ENCODE measurements around the gene SLC16A12. TPM values are rescaled to one million over a fixed set of nuclear protein-coding genes. Genes with fewer than 3 reads are reported as not detected.

SLC16A12 gene
- total RNA-seq, 1 experiment from 2014 or later = 0.77 TPM

- no peak overlapping the region for H4K5ac ChIP-seq (ENCODE audit: insufficient read length, low read depth, low read length)
These were observed 83.2 kb downstream of the SLC16A12 start for GRCh38 chr10:89452193-89452592.

More at GRCh38 chr10:89452193-89452592, 83.2 kb downstream of the SLC16A12 start:
- H3K36me3 Mint-ChIP-seq (ENCODE audit: insufficient read depth in 1 of 3, low read depth in 3 of 3) = no peaks in the 10 kb centered on the region; a peak in 1 of 7 replicates
- Histone ChIP-seq H3K9ac (ENCODE audit: extremely low read depth, insufficient read length, low read length) (no peak overlapping the region), H3K79me2 (ENCODE audit: insufficient read depth, low read length) (no peaks in the 10 kb centered on the region), H3K27me3 (ENCODE audit: insufficient read depth, low read length) (no peaks in the 10 kb centered on the region), H2BK5ac (ENCODE audit: insufficient read length, low read length) (no peak overlapping the region), H3K56ac (ENCODE audit: insufficient read length, low read depth, low read length) (no peak overlapping the region), H4K8ac (replicated peaks; ENCODE audit: insufficient read length, low read depth, low read length) (no peak overlapping the region), H3K23ac (ENCODE audit: insufficient read length, low read depth, low read length) (no peak overlapping the region), H3K23me2 (ENCODE audit: insufficient read length, low read depth, low read length, poor library complexity, severe bottlenecking) (no peaks in the 10 kb centered on the region), H2BK12ac (ENCODE audit: insufficient read length, low read depth, low read length) (no peak overlapping the region), H2BK20ac (ENCODE audit: low read depth, low read length, poor library complexity, severe bottlenecking) (no peak overlapping the region), H3K18ac (ENCODE audit: insufficient read length, low read depth, low read length) (no peak overlapping the region), H3K9me3 (ENCODE audit: control insufficient read depth, low read depth, low read length) (no peaks in the 10 kb centered on the region), H2BK15ac (ENCODE audit: low read depth, low read length) (no peak overlapping the region), H3K27ac (ENCODE audit: insufficient read length, low read depth, low read length) (no peak overlapping the region), H3K4me1 (ENCODE audit: insufficient read depth, low read length) (no peaks in the 10 kb centered on the region; the same call in 1 of the 2 replicates), H4K20me1 (ENCODE audit: control insufficient read depth, insufficient read depth, insufficient read length) (no peaks in the 10 kb centered on the region), H2AFZ (ENCODE audit: low read length) (no peak overlapping the region), H3K79me1 (ENCODE audit: insufficient read depth, low read depth, low read length, poor library complexity, severe bottlenecking) (no peaks in the 10 kb centered on the region), H3T11ph (ENCODE audit: low read length) (no peak overlapping the region), H2BK120ac (ENCODE audit: low read depth, low read length, poor library complexity, severe bottlenecking) (no peak overlapping the region), H4K91ac (ENCODE audit: insufficient read length, low read depth, low read length) (no peak overlapping the region), H3K14ac (ENCODE audit: insufficient read depth, low read length) (no peak overlapping the region), H2AK5ac (ENCODE audit: insufficient read length, low read length) (no peak overlapping the region), H3K4ac (ENCODE audit: low read depth, low read length) (no peak overlapping the region), H3K4me2 (ENCODE audit: insufficient read depth, insufficient read length, low read length) (no peak overlapping the region)
- H3K27ac Mint-ChIP-seq = no peak overlapping the region
- no peaks in the 10 kb centered on the region; a peak in 1 of 5 replicates for H3K9me3 Mint-ChIP-seq
- H3K4me1 Mint-ChIP-seq = peaks cover 0 to 6% of the 10 kb centered on the region in 2 experiments; a peak in 2 of 4 replicates
- no CpG with 5 or more reads among the region's 1 CpG for WGBS (ENCODE audit: extremely low coverage, insufficient read length, low lambda C conversion rate)
- H3K4me3 Mint-ChIP-seq = no peak overlapping the region
- H3K27me3 Mint-ChIP-seq (ENCODE audit: low read depth) = peaks cover 4% of the 10 kb centered on the region
- no peak for DNase-seq
- TF ChIP-seq, protein P1, sequence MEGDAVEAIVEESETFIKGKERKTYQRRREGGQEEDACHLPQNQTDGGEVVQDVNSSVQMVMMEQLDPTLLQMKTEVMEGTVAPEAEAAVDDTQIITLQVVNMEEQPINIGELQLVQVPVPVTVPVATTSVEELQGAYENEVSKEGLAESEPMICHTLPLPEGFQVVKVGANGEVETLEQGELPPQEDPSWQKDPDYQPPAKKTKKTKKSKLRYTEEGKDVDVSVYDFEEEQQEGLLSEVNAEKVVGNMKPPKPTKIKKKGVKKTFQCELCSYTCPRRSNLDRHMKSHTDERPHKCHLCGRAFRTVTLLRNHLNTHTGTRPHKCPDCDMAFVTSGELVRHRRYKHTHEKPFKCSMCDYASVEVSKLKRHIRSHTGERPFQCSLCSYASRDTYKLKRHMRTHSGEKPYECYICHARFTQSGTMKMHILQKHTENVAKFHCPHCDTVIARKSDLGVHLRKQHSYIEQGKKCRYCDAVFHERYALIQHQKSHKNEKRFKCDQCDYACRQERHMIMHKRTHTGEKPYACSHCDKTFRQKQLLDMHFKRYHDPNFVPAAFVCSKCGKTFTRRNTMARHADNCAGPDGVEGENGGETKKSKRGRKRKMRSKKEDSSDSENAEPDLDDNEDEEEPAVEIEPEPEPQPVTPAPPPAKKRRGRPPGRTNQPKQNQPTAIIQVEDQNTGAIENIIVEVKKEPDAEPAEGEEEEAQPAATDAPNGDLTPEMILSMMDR (conservative IDR thresholded peaks at IDR 0.05) = no peak

All from H9 (cell line).